ENCODE measurements around the gene ZC3H18.
"Not testable (repeated sequence)": the region's sequence is repeated elsewhere in the genome, so short reads cannot be mapped to it uniquely, and the experiment has no call there.

Gene ZC3H18

DNA sequence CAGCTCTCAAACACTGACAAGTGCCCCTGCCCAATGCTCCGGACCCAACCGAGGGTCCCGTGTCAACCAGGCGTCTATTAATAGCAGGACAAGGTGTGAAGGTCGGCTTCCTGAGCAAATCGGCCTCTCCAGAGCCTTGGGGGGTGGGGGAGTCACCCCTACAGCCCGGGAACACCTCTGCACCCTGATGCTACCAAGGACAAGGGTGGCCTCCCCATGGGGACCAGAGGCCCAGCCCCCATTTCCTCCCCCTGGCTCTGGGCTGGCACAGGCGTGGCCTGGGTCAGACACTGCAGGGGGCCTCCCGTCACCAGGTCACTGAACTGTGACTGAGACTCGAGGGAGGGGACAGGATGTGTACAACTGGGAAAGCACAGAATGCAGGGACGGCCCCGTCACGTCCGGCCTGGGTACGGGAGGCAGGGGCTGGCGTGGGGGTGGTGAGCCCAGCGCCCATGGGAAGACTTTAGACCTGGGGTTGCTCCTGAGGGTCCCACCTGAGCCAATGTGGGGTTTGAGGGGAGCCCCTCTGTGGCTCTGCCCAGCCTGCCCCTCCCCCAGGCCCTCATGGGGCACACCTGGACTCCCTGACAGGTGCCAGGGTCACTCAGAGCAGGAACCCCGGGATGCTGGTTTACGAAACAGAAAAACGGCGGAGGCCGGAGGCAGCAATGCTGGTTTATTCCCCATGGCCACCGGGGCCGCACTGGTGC is 81.2 kb downstream of the ZC3H18 start:
- in situ Hi-C loops (cut with HindIII; ENCODE audit: low sequenced_read_pairs): no loop called here

- in situ Hi-C loops (cut with HindIII; ENCODE audit: low sequenced_read_pairs): no loop called here
Observed at GRCh38 chr16:88651989-88652761, 82.0 kb downstream of the ZC3H18 start.

- in situ Hi-C loops (cut with HindIII; ENCODE audit: low sequenced_read_pairs): no loop called here
Observed at GRCh38 chr16:88652762-88653063, 82.5 kb downstream of the ZC3H18 start.

DNA sequence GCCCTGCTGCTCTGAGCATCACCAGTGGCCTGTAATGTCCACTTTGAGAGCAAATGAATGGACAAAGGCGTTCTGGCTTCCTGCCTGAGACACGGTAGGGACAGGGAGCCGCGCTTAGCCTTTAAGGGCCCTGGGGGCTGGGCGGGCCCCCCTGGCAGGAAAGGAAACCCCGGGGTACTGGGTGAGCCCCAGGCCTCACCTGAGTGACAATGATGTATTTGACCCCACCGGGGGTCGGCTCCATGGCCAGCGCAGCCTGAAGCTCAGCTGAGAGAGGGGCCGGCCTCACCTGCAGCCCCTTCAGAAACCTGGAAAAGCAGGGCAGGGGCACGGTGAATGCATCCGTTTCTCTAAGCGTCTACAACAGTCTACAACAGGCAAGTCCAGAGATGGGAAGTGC is 82.9 kb downstream of the ZC3H18 start:
- in situ Hi-C loops (cut with HindIII; ENCODE audit: low sequenced_read_pairs): no loop called here

DNA sequence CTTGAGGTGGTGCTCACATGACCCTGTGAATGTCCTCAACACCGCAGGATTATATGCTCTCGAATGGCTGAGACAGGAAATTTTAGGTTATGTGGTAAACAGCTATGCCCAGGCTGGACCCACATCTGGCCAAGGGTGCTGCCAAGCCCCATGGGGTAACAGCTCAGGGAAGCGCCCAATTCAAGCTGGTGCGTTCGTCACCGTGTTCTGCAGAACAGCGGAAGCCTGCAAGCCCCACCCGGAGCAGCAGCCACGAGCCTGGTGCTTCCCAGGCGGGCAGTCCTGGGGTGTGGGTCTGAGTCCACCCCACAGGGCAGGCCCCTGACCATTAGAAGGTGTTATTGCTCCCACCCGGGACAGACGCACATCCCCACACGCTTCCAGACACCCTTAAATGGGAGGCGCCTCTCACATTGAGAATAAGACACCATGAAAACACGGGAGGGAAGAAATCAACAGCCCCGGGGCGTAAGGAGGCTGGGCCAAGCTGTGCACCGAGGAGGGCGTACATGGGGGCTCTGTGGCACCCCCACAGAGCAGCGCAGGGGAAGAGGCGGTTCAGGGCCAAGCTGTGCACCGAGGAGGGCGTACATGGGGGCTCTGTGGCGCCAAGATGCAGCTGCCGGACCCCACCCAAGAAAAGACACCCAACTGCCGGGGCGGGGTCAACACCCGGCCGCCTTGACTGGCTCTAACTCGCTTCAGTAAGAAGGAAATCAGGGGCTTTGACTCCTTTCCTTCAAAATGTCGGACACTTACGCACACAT is 83.6 kb downstream of the ZC3H18 start:
- in situ Hi-C loops (cut with HindIII; ENCODE audit: low sequenced_read_pairs): no loop called here

DNA sequence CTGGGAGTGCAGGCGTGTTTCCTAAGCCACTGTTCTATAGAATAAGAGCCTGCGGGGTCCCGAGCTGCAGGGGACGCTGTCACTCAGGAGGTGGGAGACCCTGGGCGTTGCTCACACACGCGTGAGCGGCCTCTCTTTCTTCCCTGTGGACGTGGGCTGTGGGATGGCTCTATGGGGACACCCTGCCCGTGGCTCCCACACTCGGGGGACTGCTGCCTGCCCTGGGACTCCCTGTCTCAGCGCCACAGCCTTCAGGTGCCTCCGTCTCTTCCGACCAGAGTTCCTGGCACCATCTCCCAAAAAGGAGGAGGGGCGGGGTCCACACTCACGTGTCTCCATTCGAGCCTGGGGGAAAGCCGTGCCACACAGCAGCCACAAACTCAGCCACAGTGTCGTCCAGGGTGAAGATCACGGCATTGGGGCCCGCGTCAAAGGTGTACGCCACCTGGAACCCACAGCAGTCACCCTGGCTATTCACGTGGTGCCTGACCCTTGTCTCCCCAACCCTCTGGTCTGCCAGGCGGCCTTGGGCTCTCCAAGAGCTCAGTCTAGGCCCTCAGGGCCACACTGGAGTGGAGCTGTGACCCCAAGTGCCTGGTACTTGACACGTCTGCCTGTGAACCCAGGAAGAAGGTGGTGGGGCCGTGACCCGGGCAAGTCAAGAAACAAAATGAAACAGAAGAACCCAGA is 84.3 kb downstream of the ZC3H18 start:
- in situ Hi-C loops (cut with HindIII; ENCODE audit: low sequenced_read_pairs): no loop called here

DNA sequence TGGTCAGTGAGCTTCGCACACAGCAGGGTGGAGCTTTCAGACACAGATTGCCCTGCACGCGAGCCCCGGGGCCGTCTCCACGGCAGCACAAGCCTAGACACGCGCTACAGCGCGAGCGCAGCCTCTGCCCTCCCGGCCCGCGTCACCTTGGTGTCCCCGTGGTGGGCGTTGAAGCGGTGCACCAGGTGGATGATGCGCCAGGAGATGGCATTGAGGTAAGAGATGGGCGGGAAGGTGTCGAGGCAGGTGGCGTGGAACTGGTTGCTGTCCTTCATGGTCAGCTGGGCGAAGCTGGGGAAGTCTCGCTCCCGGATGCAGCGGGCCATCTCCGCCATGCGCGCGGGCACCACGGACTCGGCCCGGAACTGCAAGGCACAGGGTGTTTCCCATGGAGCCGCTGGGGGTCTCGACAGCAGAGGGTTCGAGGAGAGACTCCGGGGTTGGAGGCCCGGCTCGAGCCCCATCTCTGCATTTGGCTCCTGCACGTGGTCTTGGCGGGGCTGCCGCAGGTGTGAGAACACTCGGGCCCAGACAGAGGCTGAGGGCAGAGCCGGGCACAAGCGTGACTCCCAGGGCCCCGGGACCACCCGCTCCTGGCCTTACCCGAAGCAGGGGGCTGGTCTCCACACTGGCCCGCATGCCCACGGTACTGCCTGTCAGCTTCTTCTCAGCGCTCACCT is 85.0 kb downstream of the ZC3H18 start:
- in situ Hi-C loops (cut with HindIII; ENCODE audit: low sequenced_read_pairs): no loop called here

- in situ Hi-C loops (cut with HindIII; ENCODE audit: low sequenced_read_pairs): no loop called here
Observed at GRCh38 chr16:88655733-88656281, 85.6 kb downstream of the ZC3H18 start.

DNA sequence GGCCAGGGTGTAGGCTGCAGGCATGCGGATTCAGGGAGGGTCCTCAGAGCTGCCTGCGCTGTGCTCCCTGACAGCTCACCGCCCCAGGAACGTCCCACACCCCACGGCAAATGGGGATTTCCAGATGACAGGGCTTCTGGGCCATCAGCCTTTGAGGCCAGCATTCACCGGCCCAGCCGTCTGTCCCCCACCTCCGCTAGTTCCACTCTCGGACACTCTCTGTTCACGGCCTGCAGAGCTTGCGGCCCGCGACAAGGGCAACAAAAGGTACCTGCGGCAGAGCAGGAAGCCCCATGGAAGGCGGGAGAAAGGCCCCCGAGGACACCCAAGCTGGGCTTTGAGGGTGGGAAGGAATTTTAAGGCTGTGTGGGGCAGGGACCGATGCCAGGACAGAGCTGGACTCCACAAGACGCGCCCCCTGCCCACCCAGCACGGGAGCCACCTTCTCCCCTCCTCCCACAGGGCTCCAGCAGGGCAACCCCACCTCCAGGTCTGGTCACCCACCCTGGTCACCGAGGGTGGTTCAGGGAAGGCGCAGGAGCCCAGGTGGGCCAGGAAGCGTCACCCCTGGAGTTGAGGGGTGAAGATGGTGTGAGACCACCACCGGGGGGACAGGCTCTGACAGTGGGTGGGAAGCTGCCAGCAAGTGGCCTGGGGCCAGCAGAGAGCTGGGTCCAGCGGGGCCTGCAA is 86.2 kb downstream of the ZC3H18 start:
- in situ Hi-C loops (cut with HindIII; ENCODE audit: low sequenced_read_pairs): no loop called here

GRCh38 chr16:88657371-88657770 is 87.2 kb downstream of the ZC3H18 start:
- in situ Hi-C loops (cut with HindIII; ENCODE audit: low sequenced_read_pairs): no loop called here

DNA sequence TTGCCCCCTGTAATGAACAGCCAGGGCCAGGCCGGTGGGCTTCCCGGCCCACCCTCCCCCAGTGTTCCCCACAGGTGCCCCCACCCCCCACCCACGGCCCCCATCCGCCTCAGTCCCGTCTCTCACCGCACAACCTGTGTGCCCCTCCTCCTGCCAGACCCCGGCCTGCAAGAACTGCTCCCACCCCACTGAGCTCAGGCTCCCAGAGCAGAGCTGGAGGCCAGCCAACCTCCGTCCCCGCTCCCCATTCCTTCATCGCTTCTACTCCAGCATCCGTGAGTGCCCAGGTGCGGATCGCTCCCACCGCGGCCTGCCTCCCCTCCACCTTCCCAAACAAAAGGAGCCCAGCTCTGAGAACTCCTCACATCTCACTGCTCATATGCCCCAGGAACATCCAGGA is 88.5 kb downstream of the ZC3H18 start:
- in situ Hi-C loops (cut with HindIII; ENCODE audit: low sequenced_read_pairs): no loop called here

GRCh38 chr16:88659160-88659559 is 89.0 kb downstream of the ZC3H18 start:
- in situ Hi-C loops (cut with HindIII; ENCODE audit: low sequenced_read_pairs): no loop called here

DNA sequence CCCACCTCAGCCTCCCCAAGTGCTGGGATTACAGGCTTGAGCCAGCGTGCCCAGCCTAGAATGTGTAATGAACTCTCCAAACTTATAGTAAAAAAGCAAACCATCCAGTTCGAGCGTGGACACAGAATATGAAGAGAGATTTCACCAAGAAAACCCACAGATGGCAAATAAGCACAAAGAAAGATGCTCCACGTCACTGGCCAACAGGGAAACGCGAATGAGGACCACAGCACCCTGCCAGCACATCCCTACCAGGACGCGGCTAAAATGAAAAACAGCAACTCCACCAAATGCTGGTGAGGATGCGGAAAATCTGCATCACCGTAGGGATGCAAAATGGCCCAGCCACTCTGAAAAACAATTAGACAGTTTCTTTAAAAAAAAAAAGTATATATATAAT is 91.3 kb downstream of the ZC3H18 start:
- in situ Hi-C loops (cut with HindIII; ENCODE audit: low sequenced_read_pairs): no loop called here

GRCh38 chr16:88662222-88662842 is 92.1 kb downstream of the ZC3H18 start:
- in situ Hi-C loops (cut with HindIII; ENCODE audit: low sequenced_read_pairs): no loop called here

DNA sequence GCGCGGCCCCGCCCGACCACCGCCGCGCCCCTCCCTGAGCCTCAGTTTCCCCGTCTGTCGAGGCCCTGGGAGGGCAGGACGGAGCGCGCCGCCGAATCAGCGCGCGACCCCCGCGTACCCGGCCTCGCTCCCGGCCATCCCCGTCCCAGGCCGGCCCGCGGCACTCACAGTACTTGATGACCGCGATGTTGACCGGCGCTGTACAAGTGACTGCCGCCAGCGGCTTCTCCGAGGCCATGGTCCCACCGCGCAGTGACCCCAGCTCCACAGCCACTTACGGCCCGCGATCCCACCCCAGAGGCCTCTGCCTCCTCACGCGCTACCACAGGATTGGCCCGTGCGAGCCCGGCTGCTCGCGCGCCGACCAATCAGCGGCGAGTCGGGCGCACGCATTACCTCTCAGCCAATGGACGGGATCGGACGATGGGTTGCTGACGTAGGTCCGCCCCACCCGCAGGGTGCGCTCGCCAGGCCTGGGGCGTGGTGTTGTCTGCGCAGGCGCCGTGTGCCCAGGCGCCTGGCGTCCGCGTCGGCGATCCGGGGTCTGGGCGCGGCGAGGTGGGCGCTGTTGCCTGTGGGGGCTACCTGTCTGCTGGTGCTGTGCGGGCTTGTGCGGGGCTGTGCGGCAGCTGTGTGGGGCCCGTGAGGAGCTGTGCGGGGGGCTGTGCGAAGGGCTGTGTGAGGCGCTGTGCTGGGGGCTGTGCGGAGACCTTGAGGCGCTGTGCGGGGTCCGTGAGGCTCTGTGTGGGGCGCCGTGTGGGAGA is 92.8 kb downstream of the ZC3H18 start, which contains the start of gene MVD:
MVD (minus strand) TSS at position 249 of the 764 bp plus-strand sequence; CDS start at position 238, 11 bp downstream.
- in situ Hi-C loops (cut with HindIII; ENCODE audit: low sequenced_read_pairs): no loop called here

GRCh38 chr16:88665148-88665547 is 94.9 kb downstream of the ZC3H18 start:
- in situ Hi-C loops (cut with HindIII; ENCODE audit: low sequenced_read_pairs): no loop called here

DNA sequence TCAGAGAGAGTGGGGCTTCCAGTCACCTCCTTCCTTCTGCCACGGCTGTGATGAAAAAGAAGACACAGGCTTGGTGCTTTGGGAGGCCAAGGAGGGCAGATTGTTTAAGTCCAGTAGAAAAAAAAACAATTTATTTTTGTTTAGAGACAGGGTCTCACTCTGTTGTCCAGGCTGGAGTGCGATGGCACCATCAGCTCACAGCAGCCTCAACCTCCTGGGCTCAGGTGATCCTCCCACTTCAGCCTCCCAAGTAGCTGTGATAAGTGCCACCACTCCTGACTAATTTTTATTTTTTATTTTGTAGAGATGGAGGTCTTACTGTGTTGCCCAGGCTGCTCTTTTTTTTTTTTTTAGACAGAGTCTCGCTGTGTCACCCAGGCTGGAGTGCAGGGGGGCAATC is 95.4 kb downstream of the ZC3H18 start:
- in situ Hi-C loops (cut with HindIII; ENCODE audit: low sequenced_read_pairs): no loop called here

- in situ Hi-C loops (cut with HindIII; ENCODE audit: low sequenced_read_pairs): no loop called here
Observed at GRCh38 chr16:88667461-88667860, 97.3 kb downstream of the ZC3H18 start.

GRCh38 chr16:88669493-88669892 is 99.3 kb downstream of the ZC3H18 start:
- in situ Hi-C loops (cut with HindIII; ENCODE audit: low sequenced_read_pairs): not testable (repeated sequence)

Data from DLD1 (cell line).